ENCODE measurements around the gene LGALS8.
A peak's percentile ranks its signal among the peaks of the same experiment; 100 is the strongest.

LGALS8 gene

GRCh38 chr1:236509647-236510401 lies 14.0 kb upstream of the LGALS8 start:
- DNase-seq, result no peak

DNA sequence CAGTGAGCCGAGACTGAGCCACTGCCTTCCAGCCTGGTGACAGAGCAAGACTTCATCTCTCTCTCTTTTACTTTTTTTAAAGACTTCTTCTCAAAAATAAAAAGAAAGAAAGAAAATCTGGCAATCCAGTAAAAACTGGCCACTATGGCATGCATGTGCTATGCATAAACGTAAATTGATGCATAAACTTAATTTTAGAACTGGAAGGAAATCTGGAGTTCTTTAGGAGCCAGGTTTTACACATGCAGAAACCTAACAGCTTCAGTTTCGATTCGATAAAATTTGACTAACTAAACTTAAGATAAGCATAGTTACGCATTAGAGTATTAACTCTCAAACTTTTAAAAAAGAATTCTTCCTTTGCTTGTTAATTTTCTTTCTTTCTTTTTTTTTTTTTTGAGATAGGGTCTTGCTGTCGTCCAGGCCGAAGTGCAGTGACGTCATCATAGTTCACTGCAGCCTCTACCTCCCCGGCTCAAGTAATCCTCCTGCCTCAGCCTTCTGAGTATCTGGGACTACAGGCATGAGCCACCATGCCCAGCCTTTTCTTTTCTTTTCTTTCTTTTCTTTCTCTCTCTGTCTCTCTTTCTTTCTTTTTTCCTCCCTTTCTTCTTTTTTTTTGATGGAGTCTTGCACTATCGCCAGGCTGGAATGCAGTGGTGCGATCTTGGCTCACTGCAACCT lies 11.9 kb upstream of the LGALS8 start:
- no peak for DNase-seq

- DNase-seq, result no peak
These were observed 8.9 kb upstream of the LGALS8 start for GRCh38 chr1:236514703-236515442.

DNA sequence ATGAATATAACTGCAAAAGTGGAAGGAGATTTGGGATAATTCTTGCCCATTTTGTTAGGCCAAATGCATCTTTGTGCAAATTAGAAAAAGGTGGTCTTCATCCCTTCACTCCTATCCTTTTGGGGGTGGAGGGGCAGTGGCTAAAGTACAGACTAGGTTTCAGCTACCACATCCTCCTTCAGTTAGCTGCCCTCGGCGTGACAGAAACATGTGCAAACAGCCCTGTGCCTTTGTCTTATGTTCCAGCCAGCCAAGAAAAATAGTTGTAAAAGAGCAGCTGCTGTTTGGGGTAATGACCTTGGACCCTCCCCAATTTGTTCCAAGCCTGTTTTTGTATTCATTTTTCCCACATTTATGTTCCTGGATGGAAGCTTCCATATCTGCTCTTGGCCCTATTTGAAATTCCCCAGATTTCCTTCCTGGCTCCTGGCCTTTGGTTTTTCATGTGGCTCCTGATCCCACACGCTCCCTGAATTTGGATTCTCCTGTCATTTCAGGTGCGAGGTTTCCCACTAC lies 8.3 kb upstream of the LGALS8 start:
- DNase-seq, result no peak

DNA sequence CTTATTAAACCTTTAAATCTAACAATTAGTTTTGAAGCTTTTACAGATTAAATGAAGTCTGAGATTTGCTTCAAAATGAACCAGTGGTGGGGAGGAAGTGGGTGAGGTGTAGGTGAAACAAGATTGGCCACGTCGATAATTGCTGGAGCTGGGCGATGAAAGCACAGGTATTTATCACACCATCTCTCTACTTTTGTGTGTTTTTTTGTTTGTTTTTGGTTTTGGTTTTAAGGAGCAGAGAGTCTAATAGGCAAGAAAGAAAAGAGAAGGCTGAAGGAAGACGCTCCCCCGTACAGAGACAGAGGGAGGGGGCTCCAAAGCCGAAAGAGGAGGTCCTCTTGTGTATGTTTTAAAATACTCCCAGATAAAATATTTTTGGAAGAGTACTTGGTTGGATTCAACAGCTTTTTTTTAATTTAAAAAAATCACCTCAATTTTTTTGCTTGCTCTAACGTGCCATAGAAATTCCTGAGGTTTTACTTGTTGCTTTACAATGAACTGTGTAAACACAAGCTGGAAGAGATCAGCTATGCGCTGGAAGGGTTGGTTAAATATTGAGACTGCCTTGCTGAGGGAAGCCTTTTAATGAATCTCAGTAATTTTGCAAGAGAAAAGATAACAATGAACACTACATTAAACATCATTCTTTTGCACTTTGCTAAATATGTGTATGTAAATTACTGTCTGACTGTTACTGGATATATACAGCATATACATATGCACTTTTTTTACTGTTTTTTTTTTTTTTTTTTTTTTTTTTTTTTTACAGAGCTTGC lies 6.7 kb upstream of the LGALS8 start:
- DNase-seq, result no peak

DNA sequence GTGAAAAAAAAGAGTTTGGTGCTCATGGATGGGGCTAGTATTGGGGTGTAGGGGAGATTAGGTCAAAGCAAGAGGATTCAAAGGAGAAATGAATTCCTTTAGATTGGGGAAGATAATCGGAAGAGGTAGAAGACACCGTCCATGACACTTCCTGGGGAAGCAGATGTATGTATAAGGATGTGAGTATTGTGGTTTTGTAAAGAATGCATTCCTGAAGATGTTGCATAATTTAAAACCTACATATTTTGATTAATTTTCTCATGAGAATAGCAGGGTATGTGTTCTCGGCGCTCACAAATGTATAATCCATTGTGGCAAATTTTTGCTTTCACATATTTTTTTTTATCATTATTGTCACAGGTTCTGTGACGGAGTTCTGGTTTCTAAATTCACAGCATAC lies 5.5 kb upstream of the LGALS8 start:
- no peak for DNase-seq

DNA sequence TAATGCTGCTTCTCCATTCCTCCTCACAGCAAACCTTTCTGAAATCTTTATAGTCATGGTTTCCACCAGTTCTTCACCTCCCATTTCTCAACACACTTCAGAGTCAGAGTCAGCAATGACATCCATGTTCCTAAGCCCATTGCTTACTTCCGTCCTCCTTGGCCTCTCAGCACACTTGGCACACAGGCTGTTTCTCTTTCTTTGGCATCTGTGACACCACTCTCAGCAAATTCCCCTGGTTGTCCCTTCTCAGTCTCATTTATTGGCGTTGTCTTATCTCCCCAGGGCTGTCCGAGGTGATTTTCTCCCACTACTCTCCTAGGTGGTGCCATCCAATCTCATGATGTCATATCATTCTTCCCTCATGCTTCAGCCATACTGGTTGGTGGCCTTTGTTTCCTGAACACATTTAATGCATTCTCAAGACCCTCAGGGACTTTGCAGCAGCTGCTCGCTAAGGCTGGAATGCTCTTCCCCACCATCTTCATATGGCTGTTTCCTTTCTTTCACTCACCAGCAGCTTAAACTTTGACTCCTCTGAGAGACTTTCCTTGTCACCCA lies 3.3 kb upstream of the LGALS8 start:
- no peak for DNase-seq

DNA sequence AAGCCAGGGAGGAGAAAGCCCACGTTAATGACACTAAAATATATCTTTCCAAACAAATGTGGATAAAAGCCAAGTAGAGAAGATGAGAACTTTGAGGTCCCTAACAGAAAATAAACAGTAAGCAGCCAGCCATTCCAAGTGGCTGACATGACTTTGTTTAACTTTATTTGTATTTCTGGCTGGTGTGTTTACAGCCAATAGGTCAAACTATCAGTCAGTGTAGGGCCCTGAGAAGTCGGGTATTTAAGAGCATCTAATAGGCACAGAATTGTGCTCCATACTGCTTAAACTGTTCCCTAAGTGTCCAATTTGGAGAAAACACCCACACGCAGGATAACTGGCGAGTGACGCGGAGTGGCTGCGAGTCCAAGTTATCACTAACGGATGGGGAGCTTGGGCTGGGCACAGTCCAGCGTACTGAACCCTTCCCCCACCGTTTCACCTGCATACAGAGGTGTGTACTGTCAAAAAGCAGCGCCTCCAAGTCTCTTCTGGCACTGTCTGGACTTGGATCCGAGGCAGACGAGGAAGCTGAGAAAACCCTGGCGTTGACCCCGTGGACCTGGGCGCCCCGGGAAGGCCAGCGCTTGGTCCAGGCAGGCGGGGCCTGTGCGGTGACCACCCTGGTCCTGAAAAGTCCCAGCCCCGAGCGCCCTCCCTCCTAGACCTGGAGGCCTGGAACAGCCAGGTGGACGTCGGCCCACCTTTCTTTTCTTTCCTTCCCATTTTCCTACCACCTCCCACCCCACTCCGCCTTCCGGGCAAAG lies 662 bp upstream of the LGALS8 start:
- peak in 4 of 14 donors; percentile 56 to 67 (median 66) for DNase-seq

- DNase-seq, result peak in 12 of 14 donors; percentile 16 to 74 (median 56)
These were observed 536 bp downstream of the LGALS8 start for GRCh38 chr1:236524142-236524894.

- no peak for DNase-seq
These were observed 1.1 kb downstream of the LGALS8 start for GRCh38 chr1:236524895-236525184.

- no peak for DNase-seq
These were observed 2.3 kb downstream of the LGALS8 start for GRCh38 chr1:236526079-236526478.

DNA sequence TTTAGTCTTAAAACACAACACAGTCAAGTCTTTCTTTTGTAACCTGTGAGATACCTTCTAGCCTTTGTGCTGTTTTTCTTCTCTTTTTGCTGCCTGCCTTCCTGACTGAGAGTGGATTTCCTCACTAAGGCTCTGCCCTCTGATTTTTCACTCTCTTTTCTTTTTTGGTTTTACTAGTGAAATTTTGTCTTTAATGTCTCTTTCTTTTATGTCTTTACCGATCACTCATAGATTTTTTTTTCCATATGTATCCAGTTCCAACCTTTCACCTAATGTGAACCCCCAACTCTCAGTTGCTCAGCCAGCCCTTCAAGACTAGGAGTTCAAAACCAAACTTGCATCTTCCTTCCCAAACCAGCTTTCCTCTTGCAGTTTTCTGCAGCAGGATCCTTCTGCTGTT lies 6.5 kb downstream of the LGALS8 start:
- DNase-seq, result no peak

DNA sequence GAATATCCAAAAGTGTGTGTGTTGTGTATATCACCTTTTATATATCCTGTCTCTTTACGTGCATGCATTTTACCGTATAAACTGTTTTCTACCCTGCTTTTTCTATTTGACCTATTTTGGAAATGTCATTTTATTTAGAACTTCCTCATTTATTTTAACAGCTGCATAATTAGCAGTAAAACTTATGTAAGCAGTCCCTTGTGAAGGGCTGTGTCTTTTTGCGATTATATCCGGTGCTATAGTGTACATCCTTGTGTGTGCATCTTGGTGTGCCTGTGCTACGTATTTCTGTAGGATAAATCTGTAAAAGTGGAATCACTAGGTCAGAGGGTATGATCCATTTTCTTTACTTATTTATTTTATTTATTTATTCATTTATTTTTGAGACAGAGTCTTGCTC lies 7.2 kb downstream of the LGALS8 start:
- DNase-seq, result no peak

- DNase-seq, result no peak
These were observed 9.1 kb downstream of the LGALS8 start for GRCh38 chr1:236532850-236533249.

GRCh38 chr1:236534151-236534651 lies 10.4 kb downstream of the LGALS8 start:
- no peak for DNase-seq

- DNase-seq, result no peak
These were observed 11.4 kb downstream of the LGALS8 start for GRCh38 chr1:236535190-236535589.

DNA sequence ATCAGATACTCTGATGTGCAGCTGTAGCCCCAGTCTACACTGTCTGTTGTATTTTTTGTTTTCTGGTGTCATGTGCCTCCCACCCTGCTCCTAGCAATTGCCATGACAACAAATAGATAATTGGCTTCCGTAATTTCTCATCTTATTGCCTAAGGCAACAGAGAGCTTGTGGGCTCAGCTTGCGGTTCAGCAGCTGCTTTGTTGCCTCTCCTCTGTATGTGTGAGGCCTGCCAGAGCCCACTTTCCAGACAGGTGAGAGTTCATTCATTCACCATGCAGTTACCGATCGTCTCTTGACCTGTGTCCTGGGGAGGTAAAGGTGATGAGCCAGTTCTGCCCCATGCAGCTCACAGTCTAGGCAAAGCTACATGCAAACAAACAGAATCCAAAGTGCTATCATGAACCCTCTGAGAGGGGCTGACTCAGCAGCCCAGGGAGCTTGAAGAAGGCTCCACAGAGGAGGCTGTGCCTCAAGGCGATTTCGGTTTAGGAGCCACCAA lies 11.9 kb downstream of the LGALS8 start:
- DNase-seq, result no peak

GRCh38 chr1:236536540-236536939 lies 12.8 kb downstream of the LGALS8 start:
- DNase-seq, result no peak

GRCh38 chr1:236540813-236541465 lies 17.2 kb downstream of the LGALS8 start:
- no peak for DNase-seq

GRCh38 chr1:236541710-236542109 lies 17.9 kb downstream of the LGALS8 start:
- DNase-seq, result no peak
